GM12892 (cell line): ENCODE results near the gene RAN.

Experiments
- POLR2A ChIP-seq: IDR thresholded peaks from 2 replicates; pipeline ENCODE4 v1.6.1; 2011; ENCODE audit warnings: low read depth, low read length, control low read depth
- POLR2AphosphoS5 ChIP-seq: IDR thresholded peaks from 2 replicates; pipeline ENCODE4 v1.6.1; 2011; ENCODE audit warnings: low read depth, low read length, control low read depth
- TAF1 ChIP-seq: IDR thresholded peaks from 2 replicates; pipeline ENCODE4 v1.6.1; 2011; ENCODE audit warnings: low read depth, mild to moderate bottlenecking, control low read depth, low read length, borderline replicate concordance

DNA sequence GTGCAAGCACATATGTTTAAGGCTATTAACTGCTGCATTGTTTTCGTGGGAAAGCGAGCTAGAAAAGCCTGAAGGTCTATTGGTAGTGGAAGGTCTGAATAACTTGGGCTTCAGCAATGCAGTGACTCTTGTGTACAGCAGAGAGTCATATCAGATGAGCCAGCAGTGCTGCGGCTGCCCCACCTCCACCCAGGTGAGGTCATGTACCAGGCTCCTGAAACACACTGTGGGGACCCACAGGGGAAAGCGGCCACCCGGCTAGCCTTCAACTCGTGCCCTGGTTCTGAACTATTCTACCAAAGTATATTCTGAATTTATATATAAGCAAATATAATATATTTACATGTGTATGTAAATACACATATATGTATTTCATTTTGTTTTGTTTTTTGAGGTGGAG lies 12.7 kb upstream of the RAN start:
- TF ChIP-seq POLR2A (no peak), POLR2AphosphoS5 (no peak), TAF1 (no peak)
